GM12875 (cell line): ENCODE data around the gene SNUPN.

Experiments used
- H3K4me3 ChIP-seq: one replicate; pipeline ENCODE4 v1.5.1; 2011; ENCODE audit warnings: low read depth, low read length, control low read depth
- TF ChIP-seq, protein P1 (sequence below): IDR thresholded peaks from 2 replicates; pipeline ENCODE4 v1.5.1; 2011; ENCODE audit warnings: low read depth, mild to moderate bottlenecking, control low read depth, inconsistent platforms, low read length, moderate library complexity, borderline replicate concordance; ENCODE audit not compliant: insufficient read depth

Gene SNUPN

DNA sequence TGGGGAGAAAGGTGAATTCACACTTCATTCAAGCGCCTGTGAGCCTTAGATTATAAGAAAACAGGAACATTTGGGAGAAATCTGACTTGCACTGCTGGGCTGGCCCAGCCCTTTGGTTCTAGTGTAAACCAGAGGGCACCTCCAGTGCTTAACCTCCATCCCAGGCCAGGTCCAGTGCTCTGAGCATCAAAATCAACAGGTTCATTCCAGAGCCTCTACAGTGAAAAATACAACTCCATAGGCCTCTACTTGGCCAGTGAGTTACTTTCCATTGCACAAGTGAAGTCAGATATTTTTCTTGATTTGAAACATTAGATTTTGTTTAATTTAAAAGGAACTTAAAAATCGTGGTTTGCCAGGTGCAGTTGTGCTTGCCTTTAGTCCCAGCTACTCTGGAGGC lies 3.0 kb downstream of the SNUPN start:
- TF ChIP-seq, protein P1, sequence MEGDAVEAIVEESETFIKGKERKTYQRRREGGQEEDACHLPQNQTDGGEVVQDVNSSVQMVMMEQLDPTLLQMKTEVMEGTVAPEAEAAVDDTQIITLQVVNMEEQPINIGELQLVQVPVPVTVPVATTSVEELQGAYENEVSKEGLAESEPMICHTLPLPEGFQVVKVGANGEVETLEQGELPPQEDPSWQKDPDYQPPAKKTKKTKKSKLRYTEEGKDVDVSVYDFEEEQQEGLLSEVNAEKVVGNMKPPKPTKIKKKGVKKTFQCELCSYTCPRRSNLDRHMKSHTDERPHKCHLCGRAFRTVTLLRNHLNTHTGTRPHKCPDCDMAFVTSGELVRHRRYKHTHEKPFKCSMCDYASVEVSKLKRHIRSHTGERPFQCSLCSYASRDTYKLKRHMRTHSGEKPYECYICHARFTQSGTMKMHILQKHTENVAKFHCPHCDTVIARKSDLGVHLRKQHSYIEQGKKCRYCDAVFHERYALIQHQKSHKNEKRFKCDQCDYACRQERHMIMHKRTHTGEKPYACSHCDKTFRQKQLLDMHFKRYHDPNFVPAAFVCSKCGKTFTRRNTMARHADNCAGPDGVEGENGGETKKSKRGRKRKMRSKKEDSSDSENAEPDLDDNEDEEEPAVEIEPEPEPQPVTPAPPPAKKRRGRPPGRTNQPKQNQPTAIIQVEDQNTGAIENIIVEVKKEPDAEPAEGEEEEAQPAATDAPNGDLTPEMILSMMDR = no peak
- no peak overlapping the region for H3K4me3 ChIP-seq

DNA sequence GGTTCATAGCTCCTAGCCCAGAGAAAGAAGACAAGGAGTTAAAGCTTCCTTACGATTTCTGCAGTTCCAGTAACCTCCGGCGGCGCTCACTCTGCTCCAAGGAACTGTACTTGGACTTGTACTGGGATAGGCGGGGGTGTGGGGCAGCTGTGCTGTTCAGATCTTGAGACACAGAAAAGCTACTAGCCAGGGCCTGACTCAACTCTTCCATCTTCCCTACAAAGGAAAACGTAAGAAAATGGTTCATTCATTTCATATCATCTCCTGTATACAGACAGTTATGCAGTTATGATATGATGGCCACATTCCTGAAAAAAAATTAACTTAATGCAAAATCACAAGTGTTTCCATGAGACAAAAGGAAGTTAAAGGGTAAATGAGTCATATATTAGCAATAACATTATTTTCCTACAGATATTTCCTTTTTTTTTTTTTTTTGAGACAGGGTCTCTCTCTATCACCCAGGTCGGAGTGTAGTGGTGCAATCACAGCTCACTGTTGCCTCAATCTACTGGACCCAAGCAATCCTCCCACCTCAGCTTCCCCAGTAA lies 4.6 kb downstream of the SNUPN start:
- TF ChIP-seq, protein P1 = no peak
- H3K4me3 ChIP-seq = no peak overlapping the region

DNA sequence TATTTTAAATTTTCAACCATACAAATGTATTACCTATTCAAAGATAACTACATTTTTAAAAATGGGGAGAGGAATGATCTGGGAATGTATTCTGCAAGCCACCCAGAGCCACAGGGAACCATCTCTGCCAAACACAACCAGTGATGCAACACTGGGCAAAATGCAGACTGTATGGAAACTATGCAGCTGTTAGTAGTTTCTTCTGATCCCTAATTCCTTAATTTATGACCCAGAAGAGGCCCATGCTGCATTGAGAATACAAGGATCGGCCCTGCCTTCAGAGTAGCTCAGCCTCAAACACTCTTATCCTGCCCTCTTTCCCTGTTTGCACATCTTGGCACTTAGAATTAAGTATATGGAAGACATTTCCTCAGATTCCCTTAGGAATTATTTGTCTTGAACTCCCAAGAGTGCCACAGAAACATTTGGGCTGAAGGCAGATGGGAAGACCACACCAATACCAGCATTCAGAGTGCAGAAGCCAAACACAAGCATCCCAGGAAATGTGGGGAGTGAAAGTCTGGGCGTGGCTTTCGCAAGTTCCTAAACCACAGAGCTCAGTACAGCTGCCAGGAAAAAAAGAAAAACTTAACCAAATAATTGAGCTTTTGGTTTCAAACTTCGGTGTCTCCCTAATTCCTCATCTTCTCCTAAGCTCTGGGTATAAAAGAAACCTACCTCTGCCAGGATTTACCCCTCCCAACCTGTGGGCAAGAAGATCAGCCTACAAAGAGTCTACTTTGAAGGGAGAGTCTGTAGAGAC lies 5.3 kb downstream of the SNUPN start:
- TF ChIP-seq, protein P1 = no peak
- no peak overlapping the region for H3K4me3 ChIP-seq

DNA sequence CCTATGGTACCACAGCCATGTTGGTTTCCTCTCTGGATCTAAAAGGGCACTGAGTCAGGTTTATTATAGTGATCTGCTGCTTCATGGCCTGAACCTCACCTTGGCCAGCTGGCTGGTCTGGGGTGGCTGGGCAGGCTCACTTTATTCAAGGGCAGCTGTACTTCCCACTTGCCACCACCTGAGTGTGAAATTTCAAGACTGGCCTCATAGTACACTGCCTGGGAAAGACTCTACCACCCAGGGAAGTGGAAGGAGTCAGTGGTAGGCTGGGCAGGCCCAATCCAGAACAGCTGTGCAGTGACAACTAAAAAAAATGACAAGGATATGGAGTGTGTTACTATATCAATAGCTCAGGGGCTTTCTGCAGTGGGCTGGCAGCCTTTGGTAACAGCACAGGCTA lies 8.8 kb downstream of the SNUPN start:
- no peak overlapping the region for H3K4me3 ChIP-seq
- TF ChIP-seq, protein P1 = no peak

DNA sequence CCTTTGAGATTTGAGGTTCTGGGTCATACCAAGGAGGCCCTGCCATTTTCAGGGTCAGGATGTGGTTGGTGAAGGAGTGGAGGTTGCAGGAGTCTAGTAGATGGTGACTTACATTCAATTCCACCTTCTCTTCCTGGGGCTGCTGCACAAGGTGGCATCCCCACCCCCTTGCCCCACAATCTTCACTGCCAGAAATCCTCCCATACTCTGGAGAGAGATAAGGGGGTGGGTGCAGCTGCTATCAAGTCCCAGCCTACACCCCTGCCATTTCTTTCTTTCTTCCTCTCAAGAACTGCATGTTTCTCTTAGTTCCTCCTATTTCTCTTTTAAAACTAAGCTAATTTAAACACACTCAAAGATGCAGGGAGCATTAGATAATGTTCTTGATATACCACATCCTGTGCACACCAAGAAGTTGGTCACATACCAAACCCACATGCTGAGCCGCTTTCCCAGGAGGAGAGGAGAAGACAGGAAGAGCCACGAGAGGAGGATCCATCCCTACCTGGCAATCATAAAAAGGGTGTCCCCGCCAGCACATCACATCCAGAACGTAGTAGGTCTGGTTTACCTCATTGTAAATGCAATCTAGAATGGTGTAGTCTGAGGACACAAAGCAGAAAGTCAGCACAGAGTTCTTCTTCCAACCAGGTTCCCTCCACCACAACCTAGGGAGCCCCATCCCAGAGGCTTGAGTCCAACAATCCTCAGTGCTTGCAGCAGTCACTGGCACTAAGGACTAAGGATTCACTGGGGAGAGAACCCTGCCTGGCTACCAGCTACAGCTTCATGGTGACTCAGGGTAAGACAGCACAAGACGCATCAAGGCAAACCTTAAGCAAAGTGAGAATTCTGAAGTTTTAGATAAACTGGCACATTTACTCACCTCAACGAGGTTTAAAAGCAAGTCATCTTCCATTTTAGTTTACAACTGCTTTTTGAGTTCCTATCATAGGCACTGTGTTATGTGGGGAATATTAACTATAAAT lies 18.5 kb downstream of the SNUPN start:
- no peak overlapping the region for H3K4me3 ChIP-seq
- TF ChIP-seq, protein P1 = no peak

DNA sequence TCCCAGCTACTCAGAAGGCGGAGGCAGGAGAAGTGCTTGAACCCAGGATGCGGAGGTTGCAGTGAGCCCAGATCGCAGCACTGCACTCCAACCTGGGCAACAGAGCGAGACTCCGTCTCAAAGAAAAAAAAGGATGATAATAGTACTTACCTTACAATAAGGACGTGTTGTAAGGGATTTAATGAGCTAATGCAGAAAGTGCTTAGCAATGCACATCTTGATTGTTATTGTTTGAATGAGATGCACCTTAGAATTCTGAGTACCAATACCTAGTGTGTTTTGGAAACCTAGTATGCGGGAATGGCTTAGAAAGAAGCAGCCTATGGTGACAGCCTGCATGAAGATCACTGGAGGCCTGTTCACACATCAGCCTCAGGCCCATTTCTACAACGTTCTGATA lies 19.5 kb downstream of the SNUPN start:
- TF ChIP-seq, protein P1 = no peak
- no peak overlapping the region for H3K4me3 ChIP-seq
